Naive thymus-derived CD8-positive, alpha-beta T cell (primary cell): ENCODE results near the gene PARD3B. TPM values are rescaled to one million over a fixed set of nuclear protein-coding genes. Genes with fewer than 3 reads are reported as not detected.

Experiments
- ATAC-seq, 2 donors: fragments of 150-1000 bp; cut with Tn5 transposase in 1 of 2; sonication (Bioruptor Pico), chemical (Tn5 transposase) in 1 of 2; 1 replicate in 1 of 2; 2 replicates in 1 of 2; pipeline ENCODE4 v1.10.0; 2021; ENCODE audit warnings: mild to moderate bottlenecking in 2 of 2, moderate library complexity in 2 of 2
- POLR2A ChIA-PET: fragments of 350-600 bp; sonication (Branson Sonifier 250); formaldehyde crosslinking; loops from one replicate; lab custom pipeline; 2021; ENCODE audit warnings: antibody characterized with exemption; lab: Charles Lee
- DNase-seq, 10 donors: peaks; one replicate each; pipeline versions ENCODE4 v3.0.0 to v3.0.0-alpha.2; 2020 to 2022
- H3K27ac Mint-ChIP-seq, 10 donors: one replicate each; pipeline ENCODE4 v1.8.0; 2020 to 2022; ENCODE audit warnings: mild to moderate bottlenecking in 10 of 10, mixed read lengths in 10 of 10, moderate library complexity in 4 of 10, inconsistent platforms in 1 of 10
- H3K27me3 Mint-ChIP-seq, 5 donors: one replicate each; pipeline ENCODE4 v1.8.0; 2021 to 2022; ENCODE audit warnings: mixed read lengths in 5 of 5
- H3K36me3 Mint-ChIP-seq, 3 donors: one replicate each; pipeline ENCODE4 v1.8.0; 2020 to 2022; ENCODE audit warnings: mixed read lengths in 3 of 3, mild to moderate bottlenecking in 2 of 3, inconsistent platforms in 1 of 3
- H3K4me1 Mint-ChIP-seq, 4 donors: one replicate each; pipeline ENCODE4 v1.8.0; 2021 to 2022; ENCODE audit warnings: mixed read lengths in 4 of 4
- H3K4me3 Mint-ChIP-seq, 10 donors: one replicate each; pipeline ENCODE4 v1.8.0; 2020 to 2022; ENCODE audit warnings: mild to moderate bottlenecking in 10 of 10, mixed read lengths in 10 of 10, moderate library complexity in 6 of 10, inconsistent platforms in 1 of 10
- H3K9me3 Mint-ChIP-seq, 9 donors: one replicate each; pipeline ENCODE4 v1.8.0; 2020 to 2022; ENCODE audit warnings: mixed read lengths in 9 of 9, mild to moderate bottlenecking in 3 of 9, inconsistent platforms in 1 of 9, moderate library complexity in 1 of 9
- polyA plus RNA-seq, 3 donors: library from polyadenylated mRNA; unstranded; fragments of 300-500 nt; fragmentation: Illumina TruSeq; gene quantifications; one replicate each; pipeline ENCODE4 v1.2.3, GENCODE V29; 2021
- total RNA-seq, 8 experiments: library from RNA in 2 of 8; stranded (reverse) in 2 of 8; gene quantifications; one replicate each; pipeline ENCODE4 v1.2.3 and lab custom pipeline; 2021 to 2026

The PARD3B gene
- total and polyA plus RNA-seq, 5 experiments from 2014 or later = 0.22 to 3.8 (median 1.3) TPM; not detected in 1

- Mint-ChIP-seq H3K36me3 (peaks cover 0 to 16% (median 14%) of the 10 kb centered on the region in 3 donors), H3K4me1 (peaks cover 3 to 18% (median 12%) of the 10 kb centered on the region in 4 donors), H3K9me3 (peaks cover 8 to 20% (median 11%) of the 10 kb centered on the region in 9 donors), H3K4me3 (no peak overlapping the region), H3K27ac (no peak overlapping the region), H3K27me3 (no peaks in the 10 kb centered on the region)
- POLR2A ChIA-PET = no interaction called here
- no peak for ATAC-seq
- DNase-seq = no peak
Measured at GRCh38 chr2:205054789-205055188, 509.5 kb downstream of the PARD3B start.

DNA sequence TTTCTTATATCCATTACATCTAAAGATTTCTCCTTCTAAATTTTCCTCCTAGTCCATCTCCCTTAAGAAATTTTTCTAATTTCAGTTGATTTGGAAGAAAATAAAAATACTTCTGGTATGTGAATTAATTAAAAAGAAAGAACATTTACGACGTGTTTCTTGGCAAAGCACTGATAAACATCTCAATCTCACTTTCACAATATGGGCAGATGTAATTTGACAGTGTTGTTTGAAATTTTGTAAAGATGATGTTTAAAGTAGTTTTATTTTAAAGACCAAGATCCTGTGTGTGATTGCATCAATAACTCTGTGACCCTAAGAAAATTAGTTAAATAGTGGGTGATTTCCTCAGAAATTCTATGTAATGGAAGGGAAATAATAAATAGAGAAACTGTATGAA is 510.0 kb downstream of the PARD3B start:
- H3K36me3 Mint-ChIP-seq = peaks cover 0 to 16% (median 14%) of the 10 kb centered on the region in 3 donors
- no peaks in the 10 kb centered on the region for H3K27me3 Mint-ChIP-seq
- H3K27ac Mint-ChIP-seq = no peak overlapping the region
- ATAC-seq (no peak), DNase-seq (no peak)
- POLR2A ChIA-PET = interaction anchor here (0.8 kb wide), 1 partner anchor 826 kb away, joined by 3 read pairs; no protein-coding TSS in a partner anchor
- peaks cover 8 to 20% (median 10%) of the 10 kb centered on the region in 9 donors for H3K9me3 Mint-ChIP-seq
- H3K4me3 Mint-ChIP-seq = no peak overlapping the region
- peaks cover 3 to 18% (median 12%) of the 10 kb centered on the region in 4 donors for H3K4me1 Mint-ChIP-seq

DNA sequence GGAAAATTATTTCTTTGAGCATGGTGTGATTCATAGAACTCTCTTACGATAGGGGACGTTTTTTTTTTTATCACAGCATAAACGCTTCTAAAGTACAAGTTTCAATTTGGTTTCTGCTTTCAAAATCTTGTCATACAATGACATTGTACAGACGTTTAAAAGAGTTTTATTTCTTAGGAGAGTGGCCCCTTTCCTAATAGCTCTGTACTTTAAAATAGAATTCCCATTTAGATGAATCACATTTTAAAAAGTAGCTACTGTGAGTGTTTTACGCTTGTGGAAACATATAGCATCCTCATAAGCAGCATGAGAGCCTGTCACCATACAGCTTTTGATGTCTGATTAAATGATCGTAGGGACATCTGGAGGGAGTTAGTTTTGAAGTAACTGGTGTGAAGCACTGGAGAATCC is 510.9 kb downstream of the PARD3B start:
- ATAC-seq (no peak), DNase-seq (no peak)
- peaks cover 0 to 16% (median 14%) of the 10 kb centered on the region in 3 donors for H3K36me3 Mint-ChIP-seq
- POLR2A ChIA-PET = interaction anchor here (0.8 kb wide), 1 partner anchor 827 kb away, joined by 3 read pairs; no protein-coding TSS in a partner anchor
- peaks cover 8 to 20% (median 10%) of the 10 kb centered on the region in 9 donors for H3K9me3 Mint-ChIP-seq
- peak overlapping the region in 2 of 10 donors; percentile 37 to 67 for H3K4me3 Mint-ChIP-seq
- H3K27me3 Mint-ChIP-seq = no peaks in the 10 kb centered on the region
- H3K4me1 Mint-ChIP-seq = peaks cover 3 to 17% (median 10%) of the 10 kb centered on the region in 4 donors
- H3K27ac Mint-ChIP-seq = no peak overlapping the region

DNA sequence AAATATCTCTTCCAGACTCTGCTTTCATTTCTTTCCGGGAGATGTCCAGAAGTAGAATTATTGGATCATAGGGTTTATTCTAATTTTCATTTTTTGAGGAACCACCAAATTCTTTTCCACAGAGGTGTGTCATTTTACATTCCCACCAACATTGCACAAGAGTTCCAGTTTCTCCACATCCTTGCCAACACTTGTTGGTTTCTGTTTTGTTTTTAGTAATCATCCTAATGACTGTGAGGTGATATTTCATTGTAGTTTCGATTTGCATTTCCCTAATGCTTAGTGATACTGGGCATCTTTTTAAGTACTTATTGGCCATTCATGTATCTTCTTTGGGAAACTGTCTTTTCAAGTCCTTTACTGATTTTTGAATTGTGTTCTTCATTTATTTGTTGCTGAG is 513.1 kb downstream of the PARD3B start:
- H3K27ac Mint-ChIP-seq = peak overlapping the region in 1 of 10 donors; percentile 17
- ATAC-seq (no peak), DNase-seq (no peak)
- peaks cover 8 to 20% (median 10%) of the 10 kb centered on the region in 9 donors for H3K9me3 Mint-ChIP-seq
- no peaks in the 10 kb centered on the region for H3K27me3 Mint-ChIP-seq
- H3K4me1 Mint-ChIP-seq = peaks cover 0 to 10% (median 3%) of the 10 kb centered on the region in 4 donors
- H3K36me3 Mint-ChIP-seq = peaks cover 0 to 16% (median 14%) of the 10 kb centered on the region in 3 donors
- POLR2A ChIA-PET = no interaction called here
- no peak overlapping the region for H3K4me3 Mint-ChIP-seq

DNA sequence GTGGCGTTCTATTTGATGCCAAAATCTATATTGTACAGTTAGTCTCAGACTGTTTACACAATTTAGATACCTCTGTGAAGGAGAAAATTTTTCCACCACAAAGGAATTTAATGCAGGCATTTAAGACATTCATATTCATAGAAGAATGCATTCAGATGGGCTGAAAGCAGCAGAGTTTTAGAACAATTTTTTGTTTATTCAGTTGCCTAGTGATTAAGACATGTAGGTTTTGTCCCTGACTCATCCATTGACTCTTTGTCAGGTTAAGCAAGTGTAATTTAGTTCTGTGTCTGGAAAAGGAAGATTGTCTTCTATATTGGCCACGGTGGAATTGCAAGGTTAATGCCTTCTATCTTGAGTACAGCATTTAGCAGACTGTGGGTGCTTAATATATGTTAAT is 515.0 kb downstream of the PARD3B start:
- Mint-ChIP-seq H3K4me3 (no peak overlapping the region), H3K4me1 (peaks cover 0 to 10% (median under 1%) of the 10 kb centered on the region in 4 donors), H3K27me3 (no peaks in the 10 kb centered on the region), H3K27ac (no peak overlapping the region), H3K36me3 (peaks cover 0 to 20% (median 14%) of the 10 kb centered on the region in 3 donors), H3K9me3 (peaks cover 8 to 20% (median 13%) of the 10 kb centered on the region in 9 donors)
- POLR2A ChIA-PET = no interaction called here
- no peak for DNase-seq
- ATAC-seq = no peak

DNA sequence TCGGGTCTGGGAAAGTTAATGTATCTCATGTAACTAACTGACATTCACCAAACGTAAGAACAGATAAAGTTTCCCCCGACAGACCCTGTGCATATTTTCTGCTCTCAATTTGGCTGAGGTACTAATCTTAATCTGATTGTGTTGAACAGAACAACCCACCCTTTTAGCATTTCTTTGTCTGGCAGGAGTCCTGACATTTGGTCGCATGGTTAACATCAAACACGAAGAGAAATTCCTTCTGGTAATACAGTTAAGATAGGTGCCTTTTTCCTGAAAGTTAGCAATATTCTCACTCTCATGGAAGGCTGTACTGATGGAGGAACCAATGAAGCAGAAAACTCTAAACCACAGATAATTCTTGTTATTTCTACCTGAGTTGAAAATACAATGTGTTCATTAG is 520.8 kb downstream of the PARD3B start:
- Mint-ChIP-seq H3K4me3 (no peak overlapping the region), H3K9me3 (peaks cover 0 to 3% (median 0%) of the 10 kb centered on the region in 9 donors), H3K4me1 (peaks cover 0 to 10% (median 4%) of the 10 kb centered on the region in 4 donors), H3K36me3 (peaks cover 0 to 4% (median 2%) of the 10 kb centered on the region in 3 donors), H3K27me3 (no peaks in the 10 kb centered on the region), H3K27ac (peak overlapping the region in 1 of 10 donors; percentile 64)
- ATAC-seq = no peak
- no peak for DNase-seq
- POLR2A ChIA-PET = no interaction called here

DNA sequence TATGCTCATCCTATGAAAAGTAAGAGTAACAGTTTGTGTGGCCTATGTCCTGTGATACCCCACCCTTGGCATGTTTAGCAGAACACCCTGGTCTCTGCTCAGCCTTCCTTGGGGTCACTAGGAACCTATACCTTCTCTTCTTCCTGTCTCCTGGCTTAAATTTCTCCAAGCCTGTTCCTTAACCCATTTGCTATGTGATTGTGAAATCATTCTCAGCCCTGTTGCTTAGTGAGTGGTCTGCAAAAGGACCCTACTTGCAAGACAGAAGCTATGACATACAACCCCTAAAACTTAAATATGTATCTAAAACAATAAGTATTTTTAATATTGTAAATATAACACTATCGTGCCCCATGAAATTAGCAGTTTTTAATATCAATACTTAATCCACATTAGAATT is 524.7 kb downstream of the PARD3B start:
- POLR2A ChIA-PET = interaction anchor here (0.6 kb wide), 1 partner anchor 943 kb away, joined by 3 read pairs; no protein-coding TSS in a partner anchor
- no peak for DNase-seq
- Mint-ChIP-seq H3K27ac (no peak overlapping the region), H3K36me3 (peaks cover 0 to 12% (median 0%) of the 10 kb centered on the region in 3 donors), H3K4me1 (peaks cover 0 to 9% (median 4%) of the 10 kb centered on the region in 4 donors), H3K9me3 (peaks cover 0 to 5% (median 0%) of the 10 kb centered on the region in 9 donors), H3K4me3 (no peak overlapping the region), H3K27me3 (no peaks in the 10 kb centered on the region)
- ATAC-seq = no peak

DNA sequence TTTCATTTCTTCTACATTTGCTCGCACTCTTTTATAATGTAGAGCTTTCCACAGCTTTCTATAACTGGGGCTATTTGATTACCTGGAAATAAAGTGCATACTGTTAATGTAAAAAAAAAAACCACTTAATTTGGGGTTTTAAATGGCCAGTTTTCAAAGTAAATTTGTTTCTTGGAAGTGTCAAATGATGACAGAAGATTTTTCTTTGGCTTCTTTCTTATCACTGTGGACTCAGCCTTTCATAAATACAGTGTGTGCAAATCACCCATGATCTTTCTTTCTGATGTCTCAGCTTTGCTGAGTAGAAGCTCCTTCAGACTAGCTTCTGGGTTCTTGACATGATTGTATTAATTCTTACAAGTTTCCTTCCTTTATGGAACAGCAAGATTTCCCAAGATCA is 525.6 kb downstream of the PARD3B start:
- POLR2A ChIA-PET = no interaction called here
- Mint-ChIP-seq H3K36me3 (peaks cover 0 to 12% (median 0%) of the 10 kb centered on the region in 3 donors), H3K27ac (no peak overlapping the region), H3K4me1 (peaks cover 3 to 12% (median 5%) of the 10 kb centered on the region in 4 donors), H3K4me3 (no peak overlapping the region), H3K27me3 (no peaks in the 10 kb centered on the region), H3K9me3 (peaks cover 0 to 5% (median 0%) of the 10 kb centered on the region in 9 donors)
- DNase-seq = no peak
- no peak for ATAC-seq

DNA sequence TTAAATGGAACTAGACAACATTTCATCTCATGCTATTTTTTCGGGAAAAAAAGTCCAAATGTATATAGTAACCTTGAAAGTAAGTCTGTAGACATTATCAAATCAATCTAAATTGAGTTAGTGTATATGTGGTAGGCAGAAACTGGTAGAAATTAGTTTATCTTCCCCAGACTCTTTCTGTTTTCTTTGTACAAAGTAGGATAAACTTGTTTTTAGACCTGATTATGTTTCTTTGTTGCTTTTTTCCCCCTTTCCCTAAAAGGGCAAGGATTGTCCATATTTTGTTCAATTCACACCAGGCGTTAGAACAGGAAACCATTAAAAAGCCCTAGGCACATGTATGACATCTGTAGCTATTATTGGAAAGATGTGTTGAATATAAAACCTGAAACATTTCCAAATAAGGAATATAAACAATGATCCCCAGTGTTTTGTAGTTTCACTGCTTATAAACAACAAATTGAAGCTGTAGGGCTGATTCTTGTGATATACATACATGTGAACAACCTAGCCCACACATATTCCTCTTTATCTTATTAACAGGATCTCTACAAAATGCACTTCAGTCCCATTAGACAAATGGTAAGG is 528.3 kb downstream of the PARD3B start:
- DNase-seq (no peak), ATAC-seq (no peak)
- H3K4me1 Mint-ChIP-seq = peaks cover 16 to 33% (median 29%) of the 10 kb centered on the region in 4 donors
- H3K36me3 Mint-ChIP-seq = peaks cover 0 to 12% (median 0%) of the 10 kb centered on the region in 3 donors
- no peaks in the 10 kb centered on the region for H3K27me3 Mint-ChIP-seq
- H3K9me3 Mint-ChIP-seq = peaks cover 0 to 5% (median 0%) of the 10 kb centered on the region in 9 donors
- no peak overlapping the region for H3K4me3 Mint-ChIP-seq
- peak overlapping the region in 1 of 10 donors; percentile 61 for H3K27ac Mint-ChIP-seq
- POLR2A ChIA-PET = no interaction called here

GRCh38 chr2:205076405-205076804 is 531.1 kb downstream of the PARD3B start:
- peaks cover 18 to 53% (median 46%) of the 10 kb centered on the region in 4 donors for H3K4me1 Mint-ChIP-seq
- ATAC-seq (peak; percentile 24 to 40), DNase-seq (peak in 2 of 10 donors; percentile 1 to 3)
- H3K36me3 Mint-ChIP-seq = peaks cover 0 to 8% (median 0%) of the 10 kb centered on the region in 3 donors
- H3K9me3 Mint-ChIP-seq = peaks cover 0 to 5% (median 0%) of the 10 kb centered on the region in 9 donors
- POLR2A ChIA-PET = interaction anchor here (0.6 to 1.2 kb wide), 4 partner anchors 50 to 109 kb away, joined by 3 to 10 read pairs (median 5); no protein-coding TSS in a partner anchor
- peak overlapping the region; percentile 86 to 98 (median 93) for H3K27ac Mint-ChIP-seq
- peak overlapping the region; percentile 29 to 84 (median 72) for H3K4me3 Mint-ChIP-seq
- H3K27me3 Mint-ChIP-seq = no peaks in the 10 kb centered on the region

DNA sequence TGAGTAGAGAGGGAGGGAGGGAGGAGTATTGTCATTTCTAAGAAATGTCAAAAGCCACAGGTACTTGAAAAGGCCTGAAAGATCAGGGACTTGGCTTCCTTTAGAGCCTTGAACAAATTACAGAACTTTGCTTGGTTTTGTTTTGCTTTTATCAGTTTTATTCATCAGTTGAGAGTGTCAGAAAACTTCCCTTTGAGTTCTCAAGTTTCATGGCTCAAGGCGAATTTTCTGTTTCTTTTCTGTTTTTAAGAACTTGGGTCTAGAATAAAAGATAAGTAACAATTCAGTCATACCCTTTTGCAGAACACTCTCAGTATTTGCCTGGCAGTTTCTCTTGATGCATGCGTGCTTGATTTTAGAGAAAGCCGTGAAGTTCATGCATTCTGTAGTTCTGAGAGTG is 531.9 kb downstream of the PARD3B start:
- POLR2A ChIA-PET = interaction anchor here (1.0 kb wide), 1 partner anchor 109 kb away, joined by 4 read pairs; no protein-coding TSS in a partner anchor
- Mint-ChIP-seq H3K27ac (peak overlapping the region; percentile 86 to 98 (median 93)), H3K27me3 (no peaks in the 10 kb centered on the region), H3K9me3 (peaks cover 0 to 5% (median 0%) of the 10 kb centered on the region in 9 donors), H3K36me3 (peaks cover 0 to 8% (median 0%) of the 10 kb centered on the region in 3 donors), H3K4me3 (peak overlapping the region; percentile 60 to 84 (median 72)), H3K4me1 (peaks cover 18 to 55% (median 46%) of the 10 kb centered on the region in 4 donors)
- DNase-seq (peak in 4 of 10 donors; percentile 16 to 78 (median 56)), ATAC-seq (peak; percentile 83 to 90)

- H3K4me3 Mint-ChIP-seq = peak overlapping the region in 3 of 10 donors; percentile 7 to 71 (median 65)
- peaks cover 19 to 57% (median 46%) of the 10 kb centered on the region in 4 donors for H3K4me1 Mint-ChIP-seq
Measured at GRCh38 chr2:205078762-205079161, 533.5 kb downstream of the PARD3B start.

More at GRCh38 chr2:205078762-205079161, 533.5 kb downstream of the PARD3B start:
- Mint-ChIP-seq H3K9me3 (peaks cover 0 to 4% (median 0%) of the 10 kb centered on the region in 9 donors), H3K27me3 (no peaks in the 10 kb centered on the region), H3K27ac (peak overlapping the region; percentile 86 to 98 (median 93)), H3K36me3 (peaks cover 0 to 5% (median 0%) of the 10 kb centered on the region in 3 donors)
- DNase-seq (no peak), ATAC-seq (no peak)
- POLR2A ChIA-PET = interaction anchor here (1.2 kb wide), 1 partner anchor 12 kb away, joined by 3 read pairs; no protein-coding TSS in a partner anchor
